T-helper 1 cell treated with Interleukin-12 subunit alpha and Interleukin-12 subunit beta and Interleukin-4 antibody, amounts not matched to agents 30 μg/mL and 1 μg/mL, for 36 hours (primary cell): ENCODE data around the gene SIGLEC14.
"Not testable (repeated sequence)": the region's sequence is repeated elsewhere in the genome, so short reads cannot be mapped to it uniquely, and the experiment has no call there.

Experiments
- H3K27ac Mint-ChIP-seq: one replicate; pipeline ENCODE4 v1.8.0; 2021; ENCODE audit warnings: mild to moderate bottlenecking, mixed read lengths
- H3K27me3 Mint-ChIP-seq: one replicate; pipeline ENCODE4 v1.8.0; 2021; ENCODE audit warnings: low read depth, mixed read lengths
- H3K36me3 Mint-ChIP-seq: one replicate; pipeline ENCODE4 v1.8.0; 2021; ENCODE audit warnings: low read depth, mixed read lengths
- H3K4me1 Mint-ChIP-seq: one replicate; pipeline ENCODE4 v1.8.0; 2021; ENCODE audit warnings: low read depth, mixed read lengths
- H3K4me3 Mint-ChIP-seq: one replicate; pipeline ENCODE4 v1.8.0; 2021; ENCODE audit warnings: mild to moderate bottlenecking, moderate library complexity, mixed read lengths
- H3K9me3 Mint-ChIP-seq: one replicate; pipeline ENCODE4 v1.8.0; 2021; ENCODE audit warnings: mixed read lengths

SIGLEC14 gene

DNA sequence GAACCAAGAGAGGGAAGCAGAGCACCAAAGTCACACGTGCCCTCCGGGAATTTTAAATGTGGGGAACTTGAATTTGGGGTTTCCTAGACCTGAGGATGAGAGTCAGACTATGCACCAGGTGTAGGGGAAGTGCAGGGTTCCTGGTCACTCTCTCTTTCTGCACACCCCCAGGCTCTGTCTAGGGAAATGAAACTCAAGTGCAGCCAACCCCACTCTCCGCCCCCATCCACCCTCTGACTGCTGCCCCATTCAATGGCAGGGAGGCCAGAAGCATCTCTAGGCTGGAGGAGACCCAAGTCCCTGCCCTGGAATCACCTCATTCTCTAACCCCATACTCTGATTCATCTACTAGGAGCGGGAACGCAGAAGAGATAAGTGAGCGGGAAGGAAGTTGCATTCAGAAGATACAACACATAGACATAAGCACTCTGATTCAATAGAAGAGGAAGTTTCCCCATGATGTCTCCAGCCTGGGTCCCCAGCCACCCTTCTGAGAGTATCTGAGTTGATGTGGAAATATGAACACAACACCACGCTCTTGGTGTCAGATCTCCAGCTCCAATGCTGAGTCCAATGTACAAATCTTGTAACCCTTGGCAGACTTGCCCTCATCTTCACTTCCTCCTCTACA is 4.7 kb upstream of the SIGLEC14 start:
- Mint-ChIP-seq H3K36me3 (no peaks in the 10 kb centered on the region), H3K4me3 (no peak overlapping the region), H3K9me3 (no peaks in the 10 kb centered on the region), H3K27me3 (peaks cover 8% of the 10 kb centered on the region), H3K27ac (no peak overlapping the region), H3K4me1 (no peaks in the 10 kb centered on the region)

DNA sequence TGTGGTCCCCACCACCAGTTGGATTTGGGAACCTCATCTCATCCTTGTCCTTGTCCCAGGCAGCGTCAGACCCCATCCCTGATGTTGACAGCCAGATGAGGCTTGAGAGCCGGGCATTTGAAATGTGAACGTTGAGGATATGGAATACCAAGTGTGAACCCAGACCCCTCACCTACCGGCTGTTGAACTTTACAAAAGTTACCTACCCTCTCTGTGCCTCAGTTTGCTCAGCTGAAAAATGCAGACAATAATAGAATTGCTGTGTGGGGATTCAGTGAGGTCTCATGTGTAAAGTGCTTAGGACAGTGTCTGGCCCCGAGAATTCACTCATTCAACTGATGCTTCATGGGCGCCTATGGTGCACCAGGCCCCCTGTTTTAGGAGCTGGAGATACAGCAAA is 693 bp upstream of the SIGLEC14 start:
- no peaks in the 10 kb centered on the region for H3K27me3 Mint-ChIP-seq
- H3K27ac Mint-ChIP-seq: no peak overlapping the region
- H3K36me3 Mint-ChIP-seq: no peaks in the 10 kb centered on the region
- no peaks in the 10 kb centered on the region for H3K4me1 Mint-ChIP-seq
- H3K4me3 Mint-ChIP-seq: no peak overlapping the region
- no peaks in the 10 kb centered on the region for H3K9me3 Mint-ChIP-seq

DNA sequence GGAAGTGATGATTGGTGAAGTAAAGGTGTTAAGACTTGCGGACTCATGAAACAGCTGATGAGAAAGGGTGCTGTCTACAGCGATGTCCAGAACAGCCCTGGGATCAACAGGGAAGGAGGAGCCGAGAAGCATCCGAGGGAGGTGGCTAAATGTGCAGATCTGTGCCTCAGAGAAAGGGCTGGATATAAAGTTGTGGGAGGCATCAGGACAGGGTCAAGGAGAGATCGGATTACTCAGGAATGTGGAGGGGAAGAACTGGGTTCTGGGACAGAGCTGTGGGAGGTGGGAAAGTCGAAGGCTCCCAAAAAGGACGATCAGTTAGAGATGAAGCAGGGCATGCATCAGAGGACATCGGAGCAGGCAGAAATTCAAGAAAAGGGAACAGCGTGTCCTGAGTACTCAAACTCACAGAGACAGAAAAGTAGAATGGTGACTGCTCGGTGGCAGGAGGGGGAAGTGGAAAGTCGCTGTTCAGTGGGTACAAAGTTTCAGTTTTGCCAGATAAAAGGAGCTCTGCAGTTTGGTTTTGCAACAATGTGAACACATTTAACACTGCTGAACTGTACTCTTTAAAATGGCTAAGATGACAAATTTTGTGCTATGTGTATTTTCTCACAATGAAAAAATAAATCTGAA is 1.9 kb downstream of the SIGLEC14 start:
- Mint-ChIP-seq H3K4me1 (no peaks in the 10 kb centered on the region), H3K9me3 (no peaks in the 10 kb centered on the region), H3K4me3 (no peak overlapping the region), H3K36me3 (no peaks in the 10 kb centered on the region), H3K27me3 (peaks cover 10% of the 10 kb centered on the region), H3K27ac (no peak overlapping the region)

DNA sequence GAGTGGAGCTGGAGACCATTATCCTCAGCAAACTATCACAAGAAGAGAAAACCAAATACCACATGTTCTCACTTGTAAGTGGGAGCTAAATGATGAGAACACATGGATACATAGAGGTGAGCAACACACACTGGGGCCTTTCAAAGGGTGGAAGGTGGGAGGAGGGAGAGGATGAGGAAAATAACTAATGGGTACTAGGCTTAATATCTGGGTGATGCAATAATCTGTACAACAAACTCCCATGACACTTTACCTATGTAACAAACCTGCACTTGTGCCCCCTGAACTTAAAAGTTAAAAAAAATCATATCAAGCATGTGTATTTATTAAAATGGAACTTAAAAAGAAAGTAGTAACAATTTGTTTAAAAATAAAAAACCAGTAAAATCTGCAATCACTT is 5.0 kb downstream of the SIGLEC14 start:
- H3K27ac Mint-ChIP-seq: no peak overlapping the region
- H3K27me3 Mint-ChIP-seq: peaks cover 24% of the 10 kb centered on the region
- no peak overlapping the region for H3K4me3 Mint-ChIP-seq
- no peaks in the 10 kb centered on the region for H3K4me1 Mint-ChIP-seq
- H3K9me3 Mint-ChIP-seq: peaks cover 7% of the 10 kb centered on the region
- H3K36me3 Mint-ChIP-seq: no peaks in the 10 kb centered on the region

DNA sequence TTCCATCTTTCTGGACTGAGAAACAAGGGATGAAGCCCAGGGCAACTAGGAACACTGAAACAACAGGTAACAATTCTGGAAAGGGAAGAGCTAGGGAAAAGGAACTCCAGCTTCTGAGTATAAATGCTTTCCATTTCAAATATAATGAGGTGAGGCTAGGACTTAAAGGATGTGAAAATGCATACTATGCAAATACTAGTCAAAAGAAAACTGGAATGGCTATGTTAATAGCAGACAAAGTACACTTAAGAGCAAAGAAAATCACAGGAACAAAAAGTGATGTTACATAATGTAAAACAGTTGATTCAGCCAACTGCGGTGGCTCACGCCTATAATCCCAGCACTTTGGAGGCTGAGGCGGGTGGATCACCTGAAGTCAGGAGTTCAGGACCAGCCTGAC is 6.2 kb downstream of the SIGLEC14 start:
- H3K4me1 Mint-ChIP-seq: no peaks in the 10 kb centered on the region
- H3K27ac Mint-ChIP-seq: no peak overlapping the region
- H3K27me3 Mint-ChIP-seq: peaks cover 24% of the 10 kb centered on the region
- peaks cover 7% of the 10 kb centered on the region for H3K9me3 Mint-ChIP-seq
- H3K36me3 Mint-ChIP-seq: no peaks in the 10 kb centered on the region
- no peak overlapping the region for H3K4me3 Mint-ChIP-seq

DNA sequence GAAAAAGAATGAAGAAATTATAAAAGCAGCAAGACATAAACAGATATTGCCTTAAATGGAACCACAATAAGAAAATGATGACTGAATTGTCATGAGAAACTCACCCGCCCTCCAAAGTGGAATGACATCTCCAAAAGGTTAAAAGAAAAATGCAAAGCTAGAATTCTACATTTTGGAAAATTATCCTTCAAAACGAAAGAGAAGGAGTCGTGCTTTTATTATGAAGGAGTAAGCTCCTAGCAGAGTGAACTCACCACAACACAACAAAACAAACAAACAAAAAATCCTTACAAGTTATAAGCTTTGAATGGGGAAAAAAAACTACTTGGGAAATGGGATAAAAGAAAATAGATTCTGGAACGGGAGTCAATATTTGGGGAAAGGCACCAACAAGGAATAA is 6.7 kb downstream of the SIGLEC14 start:
- no peak overlapping the region for H3K27ac Mint-ChIP-seq
- no peaks in the 10 kb centered on the region for H3K36me3 Mint-ChIP-seq
- peaks cover 24% of the 10 kb centered on the region for H3K27me3 Mint-ChIP-seq
- H3K4me3 Mint-ChIP-seq: no peak overlapping the region
- H3K4me1 Mint-ChIP-seq: no peaks in the 10 kb centered on the region
- H3K9me3 Mint-ChIP-seq: peaks cover 7% of the 10 kb centered on the region

DNA sequence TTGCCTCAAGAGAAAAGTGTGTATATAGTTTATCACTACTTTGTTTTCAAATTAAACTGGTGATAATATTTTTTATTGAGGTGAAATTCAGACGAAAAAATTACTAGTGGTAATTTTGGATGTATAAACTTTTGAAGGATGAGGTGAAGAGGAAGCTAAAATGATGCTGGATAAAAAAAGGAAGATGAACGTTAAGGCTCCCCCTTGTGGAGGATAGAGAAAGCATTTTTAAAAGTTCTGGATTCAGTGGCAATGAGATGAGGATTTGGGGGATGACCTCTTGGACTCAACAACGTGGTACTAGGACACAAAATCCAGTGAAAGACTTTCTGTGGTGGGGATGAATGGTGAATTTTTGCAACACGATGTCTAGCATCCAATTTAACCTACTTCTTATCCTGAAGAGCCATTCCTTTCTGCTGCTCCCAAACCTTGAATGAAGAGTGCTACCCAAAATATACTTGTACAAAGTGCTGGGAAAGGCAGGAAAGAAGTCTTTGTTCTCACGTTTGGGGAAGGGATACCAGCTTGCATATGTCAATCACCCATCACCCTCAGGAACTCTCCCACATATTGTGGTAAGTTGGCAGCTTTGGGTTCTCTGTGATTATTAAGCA is 9.2 kb downstream of the SIGLEC14 start:
- H3K36me3 Mint-ChIP-seq: no peaks in the 10 kb centered on the region
- no peak overlapping the region for H3K27ac Mint-ChIP-seq
- H3K9me3 Mint-ChIP-seq: peaks cover 7% of the 10 kb centered on the region
- no peak overlapping the region for H3K4me3 Mint-ChIP-seq
- H3K27me3 Mint-ChIP-seq: peaks cover 24% of the 10 kb centered on the region
- no peaks in the 10 kb centered on the region for H3K4me1 Mint-ChIP-seq

DNA sequence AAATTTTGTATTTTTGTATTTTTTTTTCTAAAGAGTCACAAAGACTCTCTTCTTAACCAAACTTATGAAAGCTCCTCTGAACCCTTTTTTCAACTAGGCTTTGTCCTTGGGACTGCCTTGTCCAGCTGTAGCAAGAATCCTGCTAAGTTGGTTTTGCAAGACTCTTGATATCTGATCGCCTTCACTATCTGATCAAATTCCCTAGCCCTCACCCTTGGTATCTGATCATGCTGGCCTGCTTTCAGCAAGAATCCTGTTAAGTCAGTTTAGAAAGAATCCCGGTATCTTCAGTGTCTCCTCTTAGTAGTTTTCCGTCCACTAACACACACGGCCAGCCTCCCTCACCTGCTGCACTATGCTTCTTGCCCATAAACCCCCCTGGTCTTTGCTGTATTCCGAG is 14.5 kb downstream of the SIGLEC14 start:
- no peak overlapping the region for H3K27ac Mint-ChIP-seq
- no peaks in the 10 kb centered on the region for H3K4me1 Mint-ChIP-seq
- H3K9me3 Mint-ChIP-seq: peaks cover 5% of the 10 kb centered on the region
- H3K27me3 Mint-ChIP-seq: no peaks in the 10 kb centered on the region
- no peaks in the 10 kb centered on the region for H3K36me3 Mint-ChIP-seq
- no peak overlapping the region for H3K4me3 Mint-ChIP-seq

DNA sequence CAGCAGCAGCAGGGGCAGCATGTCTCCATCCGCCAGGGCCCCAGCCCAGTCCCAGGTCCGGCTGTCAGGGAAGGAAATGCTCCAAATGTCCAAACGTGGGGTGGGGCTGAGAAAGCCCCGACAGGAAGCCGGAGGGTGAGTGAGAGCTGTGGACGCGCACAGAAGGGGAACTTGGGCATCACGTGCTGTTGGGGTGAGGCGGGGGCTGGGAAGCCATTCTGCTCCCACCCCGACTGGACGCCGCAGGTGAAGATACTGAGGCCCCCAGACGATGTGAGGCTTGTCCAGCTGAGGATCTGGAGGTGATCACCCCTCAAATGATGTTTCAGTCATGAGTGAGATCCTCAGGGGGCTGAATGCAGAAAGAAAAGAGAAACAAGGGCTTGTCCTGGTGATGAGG is 16.3 kb downstream of the SIGLEC14 start, which contains the start of gene SIGLEC5:
Gene SIGLEC5 (minus strand): TSS at position 87 of the 400 bp plus-strand sequence. CDS start 66 bp downstream, at position 21.
- H3K9me3 Mint-ChIP-seq, H3K4me3 Mint-ChIP-seq, H3K4me1 Mint-ChIP-seq, H3K27me3 Mint-ChIP-seq, H3K36me3 Mint-ChIP-seq, H3K27ac Mint-ChIP-seq: not testable (repeated sequence)

DNA sequence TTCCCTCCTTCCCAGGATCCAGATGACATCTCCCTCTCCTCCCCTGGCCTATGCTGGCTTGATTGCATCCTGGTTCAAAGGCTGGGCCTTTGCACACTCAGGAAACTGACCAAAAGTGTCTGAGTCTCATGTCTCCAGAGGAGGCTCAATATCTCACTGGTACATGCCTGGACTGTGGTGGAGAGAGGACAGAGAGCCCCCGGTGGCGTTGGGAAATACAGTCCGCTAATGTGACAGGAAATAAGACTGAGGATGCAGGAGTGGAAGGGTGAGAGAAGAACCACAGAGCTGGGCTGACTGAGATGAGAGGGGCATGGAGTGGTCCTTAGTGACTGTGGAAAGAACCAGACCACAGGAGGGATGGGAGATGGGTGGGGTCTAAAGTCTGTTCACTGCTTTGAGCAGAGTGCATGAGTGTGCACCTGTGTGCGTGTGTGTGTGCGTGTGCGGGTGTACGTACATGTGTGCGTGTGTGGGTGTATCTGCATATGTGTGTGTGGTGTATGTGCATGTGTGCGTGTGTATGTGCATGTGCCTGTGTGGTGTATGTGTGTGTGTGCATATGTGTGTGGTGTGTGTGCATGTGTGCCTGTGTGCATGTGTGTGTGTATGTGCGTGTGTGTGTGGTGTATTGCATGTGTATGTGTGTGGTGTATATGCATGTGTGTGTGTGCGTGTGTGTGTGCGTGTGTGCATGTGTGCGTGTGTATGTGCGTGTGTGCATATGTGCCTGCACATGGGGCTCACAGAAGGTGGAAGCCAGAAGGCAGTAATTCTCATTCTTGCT is 18.3 kb downstream of the SIGLEC14 start:
- H3K4me3 Mint-ChIP-seq: no peak overlapping the region
- no peaks in the 10 kb centered on the region for H3K4me1 Mint-ChIP-seq
- H3K27ac Mint-ChIP-seq: no peak overlapping the region
- H3K27me3 Mint-ChIP-seq: no peaks in the 10 kb centered on the region
- no peaks in the 10 kb centered on the region for H3K36me3 Mint-ChIP-seq
- no peaks in the 10 kb centered on the region for H3K9me3 Mint-ChIP-seq

DNA sequence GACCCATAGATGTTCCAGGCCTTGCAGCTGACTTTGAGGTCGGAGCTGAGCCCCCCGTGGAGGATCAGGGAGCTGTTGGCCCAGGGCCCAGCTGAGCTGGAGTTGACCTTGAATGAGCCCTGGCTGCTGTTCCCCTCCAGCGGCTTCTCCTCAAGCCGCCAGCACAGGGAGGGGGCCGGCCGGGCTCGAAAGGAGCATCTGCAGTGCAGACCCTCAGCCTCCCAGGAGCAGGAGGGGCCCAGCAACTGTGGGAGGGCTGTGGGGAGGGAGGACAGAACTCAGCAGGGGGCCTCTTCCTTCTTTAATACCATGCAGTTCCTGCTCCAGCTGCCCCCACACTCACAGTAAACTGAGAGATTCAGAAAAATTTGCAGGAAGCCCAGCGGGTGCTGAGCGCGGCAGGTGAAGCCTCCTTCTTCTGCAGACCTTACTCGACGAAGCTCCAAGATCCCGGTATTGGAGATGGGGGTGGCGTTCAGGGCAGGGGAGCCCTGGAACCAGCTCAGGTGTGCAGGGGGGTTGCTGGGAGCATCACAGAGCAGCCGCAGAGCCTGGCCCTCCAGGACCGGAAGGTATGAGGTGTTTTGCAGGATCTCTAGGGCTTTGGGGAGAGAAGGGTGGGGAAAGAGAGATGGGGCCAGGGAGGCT is 19.0 kb downstream of the SIGLEC14 start:
- H3K27ac Mint-ChIP-seq: no peak overlapping the region
- no peaks in the 10 kb centered on the region for H3K4me1 Mint-ChIP-seq

DNA sequence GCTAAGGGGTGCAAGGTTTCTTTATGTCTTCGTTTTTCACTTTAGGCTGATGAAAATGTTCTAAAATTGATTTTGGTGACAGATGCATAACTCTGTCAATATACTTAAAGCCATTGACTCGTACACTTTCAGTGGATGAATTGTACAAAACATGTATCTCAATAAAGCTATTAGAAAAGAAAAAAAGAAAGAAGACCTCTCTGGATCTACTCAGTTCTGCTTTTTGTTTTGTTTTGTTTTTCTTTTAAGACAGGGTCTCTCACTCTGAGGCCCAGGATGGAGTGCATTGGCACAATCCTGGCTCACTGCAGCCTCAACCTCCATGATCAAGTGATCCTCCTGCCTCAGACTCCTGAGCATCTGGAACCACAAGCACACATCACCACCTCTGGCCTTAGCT is 19.9 kb downstream of the SIGLEC14 start:
- Mint-ChIP-seq H3K36me3 (no peaks in the 10 kb centered on the region), H3K4me3 (no peak overlapping the region), H3K4me1 (no peaks in the 10 kb centered on the region), H3K9me3 (no peaks in the 10 kb centered on the region), H3K27me3 (no peaks in the 10 kb centered on the region), H3K27ac (no peak overlapping the region)

More for the DNA sequence above, 19.0 kb downstream of the SIGLEC14 start:
- Mint-ChIP-seq H3K36me3 (no peaks in the 10 kb centered on the region), H3K27me3 (no peaks in the 10 kb centered on the region), H3K9me3 (no peaks in the 10 kb centered on the region), H3K4me3 (no peak overlapping the region)

DNA sequence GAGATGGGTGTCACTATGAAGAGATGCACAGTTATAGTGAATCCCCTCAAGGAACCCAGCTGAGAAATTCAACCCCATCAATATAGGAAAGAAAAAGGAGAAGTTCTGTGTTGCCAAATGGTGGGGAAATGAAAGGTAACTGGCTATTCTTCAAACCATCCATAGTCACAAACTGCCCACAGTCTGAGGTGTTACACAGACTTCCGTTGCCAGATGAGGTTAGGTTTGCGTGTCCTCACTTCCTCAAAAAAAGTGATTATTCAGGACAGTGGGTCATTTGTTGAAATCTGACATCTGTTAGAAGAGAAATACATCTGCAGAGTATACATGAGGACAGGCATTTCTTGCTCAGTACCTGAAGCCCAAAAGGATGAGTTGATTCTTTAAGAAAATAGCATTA is 25.4 kb downstream of the SIGLEC14 start:
- H3K36me3 Mint-ChIP-seq: no peaks in the 10 kb centered on the region
- no peaks in the 10 kb centered on the region for H3K9me3 Mint-ChIP-seq
- no peaks in the 10 kb centered on the region for H3K4me1 Mint-ChIP-seq

DNA sequence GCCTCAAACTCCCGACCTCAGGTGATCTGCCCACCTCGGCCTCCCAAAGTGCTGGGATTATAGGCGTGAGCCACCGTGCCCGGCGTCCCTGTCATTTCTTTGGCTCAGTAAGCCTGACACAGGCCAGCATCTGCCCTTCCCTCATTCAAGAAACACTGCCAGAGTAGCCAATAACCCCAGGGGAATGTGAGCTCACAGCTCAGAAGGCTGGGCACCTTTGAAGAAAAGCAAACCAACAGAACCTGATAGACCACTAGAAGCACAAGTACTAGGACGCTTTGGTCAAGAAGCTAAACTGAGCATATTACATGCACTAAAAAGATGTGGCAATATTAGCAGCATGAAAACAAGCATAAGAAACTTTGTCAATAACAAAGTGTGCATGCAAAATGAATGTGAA is 30.6 kb downstream of the SIGLEC14 start:
- H3K36me3 Mint-ChIP-seq: no peaks in the 10 kb centered on the region
- H3K9me3 Mint-ChIP-seq: peaks cover 8% of the 10 kb centered on the region
- no peak overlapping the region for H3K27ac Mint-ChIP-seq
- no peak overlapping the region for H3K4me3 Mint-ChIP-seq
- H3K27me3 Mint-ChIP-seq: peaks cover 15% of the 10 kb centered on the region
- no peaks in the 10 kb centered on the region for H3K4me1 Mint-ChIP-seq

More for the DNA sequence above, 25.4 kb downstream of the SIGLEC14 start:
- Mint-ChIP-seq H3K27ac (no peak overlapping the region), H3K27me3 (peaks cover 15% of the 10 kb centered on the region), H3K4me3 (no peak overlapping the region)
